Activated CD8-positive, alpha-beta memory T cell treated with anti-CD3 and anti-CD28 coated beads for 1 hour (primary cell): ENCODE data around the gene FYTTD1.
"Not testable (repeated sequence)": the region's sequence is repeated elsewhere in the genome, so short reads cannot be mapped to it uniquely, and the experiment has no call there.

Experiments used
- DNase-seq, 2 donors: peaks; one replicate each; pipeline ENCODE4 v3.0.0-alpha.2; 2020; ENCODE audit warnings: low read depth in 1 of 2; ENCODE audit errors: extremely low read depth in 1 of 2

FYTTD1 gene

GRCh38 chr3:197749601-197750395, at the start of gene FYTTD1:
TSS of gene FYTTD1 (plus strand) at chr3:197749883. CDS start at chr3:197749972, 89 bp downstream.
- peak; percentile 66 to 85 for DNase-seq

GRCh38 chr3:197700095-197700494, 49.6 kb upstream of the FYTTD1 start:
- DNase-seq = no peak

- no peak for DNase-seq
These were observed 47.8 kb upstream of the FYTTD1 start for GRCh38 chr3:197701841-197702240.

- no peak for DNase-seq
These were observed 43.0 kb upstream of the FYTTD1 start for GRCh38 chr3:197706658-197707057.

GRCh38 chr3:197709135-197709534, 40.5 kb upstream of the FYTTD1 start:
- no peak for DNase-seq

- DNase-seq = not testable (repeated sequence)
These were observed 38.7 kb upstream of the FYTTD1 start for GRCh38 chr3:197710965-197711364.

- DNase-seq = peak; percentile 68 to 85
These were observed 37.5 kb upstream of the FYTTD1 start for GRCh38 chr3:197711973-197712707.

- no peak for DNase-seq
These were observed 36.2 kb upstream of the FYTTD1 start for GRCh38 chr3:197713477-197713822.

GRCh38 chr3:197714251-197714650, 35.4 kb upstream of the FYTTD1 start:
- no peak for DNase-seq

- no peak for DNase-seq
These were observed 30.8 kb upstream of the FYTTD1 start for GRCh38 chr3:197718891-197719290.

GRCh38 chr3:197720694-197721093, 29.0 kb upstream of the FYTTD1 start:
- DNase-seq = no peak

- DNase-seq = no peak
These were observed 26.9 kb upstream of the FYTTD1 start for GRCh38 chr3:197722734-197723133.

GRCh38 chr3:197727878-197728277, 21.8 kb upstream of the FYTTD1 start:
- not testable (repeated sequence) for DNase-seq

GRCh38 chr3:197728487-197728886, 21.2 kb upstream of the FYTTD1 start:
- no peak for DNase-seq

GRCh38 chr3:197730200-197730599, 19.5 kb upstream of the FYTTD1 start:
- DNase-seq = no peak

- not testable (repeated sequence) for DNase-seq
These were observed 18.9 kb upstream of the FYTTD1 start for GRCh38 chr3:197730770-197731169.

- DNase-seq = not testable (repeated sequence)
These were observed 18.2 kb upstream of the FYTTD1 start for GRCh38 chr3:197731483-197731882.

GRCh38 chr3:197733042-197733441, 16.6 kb upstream of the FYTTD1 start:
- no peak for DNase-seq

GRCh38 chr3:197734667-197735318, 14.9 kb upstream of the FYTTD1 start:
- no peak for DNase-seq

- DNase-seq = peak in 1 of 2 donors; percentile 18
These were observed 13.6 kb upstream of the FYTTD1 start for GRCh38 chr3:197736010-197736490.

- DNase-seq = peak; percentile 81 to 85
These were observed 13.0 kb upstream of the FYTTD1 start, which contains the start of gene RUBCN for GRCh38 chr3:197736491-197737318. TSS of gene RUBCN (minus strand) at chr3:197736904. CDS start at chr3:197736719, 185 bp downstream.
